HPDE6-E6E7 (cell line): ENCODE results near the gene COX7C.
"Not testable (repeated sequence)": the region's sequence is repeated elsewhere in the genome, so short reads cannot be mapped to it uniquely, and the experiment has no call there.

Source experiments
- DNase-seq: peaks from one replicate; pipeline ENCODE4 v3.0.0; 2011; ENCODE audit warnings: missing footprints; ENCODE audit errors: extremely low spot score

The COX7C gene

GRCh38 chr5:86617756-86618576, at the start of gene COX7C:
COX7C (plus strand) TSS chr5:86617941; CDS start chr5:86618056, 115 bp downstream.
- peak; percentile 90 for DNase-seq

- not testable (repeated sequence) for DNase-seq
These were observed 48.0 kb upstream of the COX7C start for GRCh38 chr5:86569522-86570426.

DNA sequence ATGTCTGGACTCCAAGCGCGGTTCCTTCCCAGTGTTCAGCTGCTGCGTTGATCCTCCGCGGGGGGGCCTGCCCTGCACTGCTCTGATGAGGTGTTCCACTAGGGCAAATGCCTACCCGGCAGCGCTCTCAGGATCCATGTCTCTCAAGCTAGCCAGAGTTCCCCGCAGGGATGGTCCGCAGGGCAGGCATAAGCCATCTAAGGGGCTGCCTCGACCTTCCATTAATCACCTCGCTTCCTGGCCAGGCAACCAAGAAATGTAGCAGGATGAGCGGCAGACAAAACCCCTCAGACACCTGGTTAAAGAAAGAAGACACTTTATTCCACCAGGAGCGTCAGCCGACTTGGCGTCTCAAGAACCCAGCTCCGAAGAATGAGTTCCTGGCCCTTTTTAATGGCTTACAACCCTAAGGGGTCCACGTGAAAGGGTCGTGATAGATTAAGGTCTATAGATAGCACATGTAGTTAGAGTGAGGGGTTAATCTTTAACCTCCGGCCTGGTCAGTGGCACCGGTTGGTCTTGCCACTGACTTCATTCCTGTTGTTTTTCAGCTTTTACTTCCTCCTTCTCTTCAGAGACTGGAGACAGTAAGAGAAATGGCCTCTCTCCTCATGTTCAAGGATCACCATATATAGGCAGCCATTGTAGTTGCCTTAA, 47.2 kb upstream of the COX7C start:
- DNase-seq = no peak

- not testable (repeated sequence) for DNase-seq
These were observed 46.6 kb upstream of the COX7C start for GRCh38 chr5:86571109-86571508.

DNA sequence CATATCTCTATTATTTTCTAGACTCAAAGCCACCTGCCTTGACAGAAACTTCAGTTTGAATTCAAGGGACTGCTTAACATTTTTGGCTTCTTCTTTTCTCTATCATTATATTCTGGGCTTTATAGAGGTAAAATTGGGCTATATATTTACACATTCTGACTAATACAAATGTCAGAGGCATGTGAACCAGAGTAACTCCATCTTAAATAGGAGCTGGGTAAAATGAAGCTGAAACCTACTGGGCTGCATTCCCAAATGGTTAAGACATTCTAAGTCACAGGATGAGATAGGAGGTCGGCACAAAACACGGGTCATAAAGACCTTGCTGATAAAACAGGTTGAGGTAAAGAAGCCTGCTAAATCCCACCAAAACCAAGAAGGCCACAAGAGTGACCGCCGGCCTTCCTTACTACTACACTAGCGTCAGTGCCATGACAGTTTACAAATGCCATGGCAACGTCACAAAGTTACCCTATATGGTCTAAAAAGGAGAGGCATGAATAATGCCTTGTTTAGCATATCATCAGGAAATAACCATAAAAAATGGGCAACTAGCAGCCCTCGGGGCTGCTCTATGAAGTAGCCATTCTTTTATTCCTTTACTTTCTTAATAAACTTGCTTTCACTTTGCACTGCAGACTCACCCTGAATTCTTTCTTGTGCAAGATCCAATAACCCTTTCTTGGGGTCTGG, 44.8 kb upstream of the COX7C start:
- no peak for DNase-seq

- no peak for DNase-seq
These were observed 38.2 kb upstream of the COX7C start for GRCh38 chr5:86579502-86579901.

DNA sequence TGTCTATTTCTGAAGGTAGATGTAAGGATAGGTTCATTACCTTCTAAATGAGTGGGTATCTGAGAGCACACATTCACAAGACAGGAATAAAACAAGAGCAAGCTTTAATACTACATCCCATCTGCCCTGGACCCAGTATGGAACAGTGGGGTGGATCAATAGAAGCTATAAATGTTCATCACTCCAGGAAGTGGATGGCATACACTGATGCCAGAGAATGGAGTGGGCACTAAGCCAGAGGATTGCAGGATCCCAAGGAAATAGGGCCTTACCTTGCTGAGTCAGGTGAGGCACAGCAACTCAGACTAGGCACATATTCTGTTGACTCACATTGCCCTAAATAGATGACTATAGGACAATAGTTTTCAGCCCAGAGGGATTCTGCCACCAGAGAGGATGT, 21.3 kb upstream of the COX7C start:
- DNase-seq = no peak

DNA sequence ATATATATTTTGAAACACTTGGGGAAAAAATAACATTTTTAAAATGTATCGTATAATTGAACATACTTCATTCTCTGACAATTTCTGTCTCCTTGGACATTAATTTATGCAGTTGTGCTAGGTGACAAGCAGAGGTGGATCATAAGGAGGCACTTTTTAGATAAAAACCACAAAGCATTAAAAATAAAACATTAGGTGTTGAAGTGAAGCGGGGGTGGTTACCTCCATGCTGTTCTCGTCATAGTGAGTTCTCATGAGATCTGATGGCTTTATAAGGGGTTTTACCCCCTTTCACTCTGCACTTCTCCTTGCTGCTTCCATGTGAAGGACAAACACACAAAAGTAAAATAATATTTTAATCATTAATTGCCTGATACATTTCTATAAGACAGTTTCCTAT, 11.9 kb upstream of the COX7C start:
- no peak for DNase-seq

DNA sequence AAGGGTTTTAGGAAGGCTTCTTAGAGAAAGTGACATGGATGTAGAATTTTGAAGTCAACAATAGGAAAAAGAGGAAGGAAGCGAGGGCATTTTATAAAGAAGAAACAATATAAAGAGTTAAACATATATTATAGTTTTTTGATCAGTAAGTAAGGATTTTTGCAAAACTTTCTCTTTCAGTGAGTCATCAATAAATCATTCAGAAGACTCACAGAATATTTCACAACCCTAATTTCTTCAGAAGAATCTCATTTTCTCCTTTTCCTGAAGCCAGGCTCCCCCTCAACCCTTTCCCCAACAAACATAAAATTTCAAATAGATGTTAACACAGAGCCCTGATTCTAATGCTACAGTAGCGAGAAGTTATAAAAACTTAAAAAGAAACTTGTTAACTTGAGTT, 4.3 kb upstream of the COX7C start:
- DNase-seq = no peak

GRCh38 chr5:86617309-86617755, 409 bp upstream of the COX7C start:
- DNase-seq = no peak

DNA sequence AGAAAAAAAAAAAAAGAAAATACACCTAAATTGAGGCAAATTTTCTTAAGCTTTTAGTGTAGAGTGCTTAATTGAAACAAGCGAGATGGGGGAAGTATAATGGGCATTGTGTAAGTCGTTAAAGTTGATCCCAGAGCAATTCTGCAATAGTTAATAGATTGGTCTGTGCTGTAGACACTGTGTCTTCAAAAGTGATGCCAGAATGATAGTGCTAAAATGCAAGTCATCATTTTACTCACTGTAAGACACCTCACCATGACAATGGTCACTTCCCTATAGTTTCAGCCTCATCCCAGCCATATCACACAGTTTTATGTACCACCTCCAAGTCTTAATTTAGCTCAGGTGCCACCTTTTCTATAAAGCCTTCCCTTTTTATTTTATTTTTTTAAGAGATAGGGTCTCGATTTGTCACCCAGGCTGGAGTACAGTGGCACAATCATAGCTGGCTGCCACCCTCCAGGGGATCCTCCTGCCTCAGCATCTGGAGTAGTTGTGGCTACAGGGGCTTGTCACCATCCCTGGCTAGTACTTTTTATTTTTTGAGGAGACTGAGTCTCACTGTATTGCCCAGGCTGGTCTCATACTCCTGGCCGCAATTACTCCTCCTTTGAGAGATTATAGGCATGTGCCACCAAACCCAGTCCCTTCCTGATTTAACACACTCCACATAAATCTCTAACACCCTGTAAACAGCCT, 6.2 kb downstream of the COX7C start:
- DNase-seq = no peak

GRCh38 chr5:86625148-86625547, 7.4 kb downstream of the COX7C start:
- no peak for DNase-seq

DNA sequence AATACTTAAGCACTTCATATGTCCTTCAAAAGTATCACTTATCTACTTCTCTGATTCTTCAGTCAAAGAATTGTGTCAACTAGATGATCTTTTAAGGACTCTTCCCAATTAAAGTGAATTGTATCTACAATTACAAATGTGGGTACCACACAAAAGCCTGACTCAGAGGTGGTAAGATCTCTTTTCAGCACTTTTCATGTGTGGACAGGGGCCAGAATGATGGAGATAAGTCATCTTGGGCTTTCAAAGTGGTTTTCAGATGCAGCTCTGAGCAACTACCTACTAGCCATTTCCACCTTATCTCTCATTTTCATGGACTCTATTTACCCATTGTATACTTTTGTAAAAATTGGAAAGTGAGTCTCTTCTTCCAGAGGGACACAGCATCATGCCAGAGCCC, 8.4 kb downstream of the COX7C start:
- DNase-seq = no peak

DNA sequence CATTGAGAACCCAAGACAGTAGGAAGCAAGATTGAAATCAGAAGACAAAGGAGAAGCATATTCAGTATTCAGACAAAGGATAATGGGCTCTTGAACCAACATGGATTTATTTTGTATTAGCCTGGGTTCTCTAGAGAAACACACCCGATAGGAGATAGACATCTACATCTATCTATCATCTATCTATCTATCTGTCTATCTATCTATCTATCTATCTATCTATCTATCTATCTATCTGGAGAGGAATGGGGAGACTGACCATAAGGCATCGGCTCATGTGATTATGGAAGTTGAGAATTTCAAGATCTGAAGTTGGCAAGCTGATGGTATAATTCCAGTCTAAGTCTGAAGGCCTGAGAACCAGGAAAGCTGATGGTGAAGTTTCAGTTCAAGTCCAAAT, 13.4 kb downstream of the COX7C start:
- DNase-seq = no peak

DNA sequence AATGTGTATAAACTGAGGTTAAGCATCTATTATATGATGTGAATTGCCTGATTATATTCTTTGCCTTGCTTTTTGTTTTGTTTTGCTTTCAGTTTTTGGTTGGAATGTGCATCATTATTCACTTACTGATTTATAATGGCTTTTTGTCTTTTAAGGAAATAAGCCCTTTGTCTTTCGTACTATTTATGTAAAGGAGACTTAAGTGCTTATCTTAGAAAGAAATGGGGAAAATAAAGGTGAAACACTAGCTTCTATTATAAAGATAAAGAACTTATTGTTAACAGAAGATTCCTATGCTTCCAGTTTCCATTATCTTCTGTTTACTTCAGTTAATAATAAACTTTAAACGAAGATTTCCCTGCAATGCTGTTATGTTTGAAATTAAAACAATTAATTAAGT, 23.3 kb downstream of the COX7C start:
- DNase-seq = no peak

GRCh38 chr5:86644843-86645242, 27.1 kb downstream of the COX7C start:
- no peak for DNase-seq

DNA sequence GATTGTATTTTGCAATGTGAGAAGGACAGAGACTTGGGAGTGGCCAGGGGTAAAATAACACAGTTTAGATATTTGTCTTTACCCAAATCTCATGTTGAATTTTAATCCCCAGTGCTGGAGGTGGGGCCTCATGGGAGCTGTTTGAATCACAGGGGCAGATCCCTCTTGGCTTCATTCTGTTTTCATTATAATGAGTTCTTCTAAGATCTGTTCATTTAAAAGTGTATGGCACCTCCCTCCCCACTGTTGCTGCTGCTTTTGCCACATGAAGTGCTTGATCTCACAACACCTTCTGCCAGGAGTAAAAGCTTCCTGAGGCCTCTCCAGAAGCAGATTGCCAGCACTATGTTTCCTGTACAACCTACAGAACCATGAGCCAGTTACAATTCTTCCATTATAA, 28.1 kb downstream of the COX7C start:
- no peak for DNase-seq

DNA sequence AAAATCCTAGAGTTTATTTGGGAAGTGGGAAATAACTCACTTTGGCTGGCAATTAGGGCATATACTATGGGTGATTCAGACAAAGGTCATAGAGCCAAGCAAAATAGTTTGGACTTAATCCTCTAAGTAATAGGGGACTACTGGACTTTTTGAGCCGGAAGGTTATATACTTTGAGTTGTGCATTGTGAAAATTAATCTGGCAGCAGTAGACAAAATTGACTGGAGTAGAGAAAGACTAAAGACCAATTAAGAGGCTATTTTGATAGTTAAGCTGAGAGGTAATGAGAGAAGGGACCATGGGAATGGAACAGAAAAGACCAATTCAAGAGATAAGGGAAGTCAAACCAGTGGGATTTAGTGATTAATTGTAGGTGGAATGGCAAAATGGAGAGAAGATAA, 28.9 kb downstream of the COX7C start:
- no peak for DNase-seq

DNA sequence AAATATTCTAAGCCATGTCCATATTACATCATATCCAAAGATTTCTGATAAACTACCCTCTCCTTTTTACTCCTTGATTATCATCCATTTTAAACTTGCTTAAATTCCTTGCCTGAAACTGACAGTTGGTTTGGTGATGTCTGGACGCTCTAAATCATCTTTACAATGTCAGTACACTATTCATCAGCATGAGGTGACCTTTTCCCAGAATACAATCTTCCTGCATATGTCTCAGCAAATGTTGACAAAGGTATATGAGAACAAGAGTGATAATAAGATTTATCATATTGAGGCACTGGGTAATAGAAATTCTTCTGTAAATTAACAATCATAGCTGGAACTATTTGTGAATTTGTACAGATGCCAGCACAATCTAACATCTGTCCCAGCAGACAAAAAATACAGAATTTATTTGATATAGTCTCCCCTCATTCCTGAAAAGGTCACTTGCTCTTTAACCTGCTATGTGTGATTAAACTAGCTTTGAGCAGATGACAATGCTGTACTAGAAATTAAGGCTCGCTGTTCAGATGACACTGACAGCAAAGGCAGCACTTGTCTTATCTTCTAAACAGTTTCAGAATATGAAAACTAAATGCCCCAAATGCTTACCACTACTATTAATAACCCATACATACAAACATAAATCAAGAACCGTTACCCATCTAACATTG, 32.2 kb downstream of the COX7C start:
- DNase-seq = no peak

DNA sequence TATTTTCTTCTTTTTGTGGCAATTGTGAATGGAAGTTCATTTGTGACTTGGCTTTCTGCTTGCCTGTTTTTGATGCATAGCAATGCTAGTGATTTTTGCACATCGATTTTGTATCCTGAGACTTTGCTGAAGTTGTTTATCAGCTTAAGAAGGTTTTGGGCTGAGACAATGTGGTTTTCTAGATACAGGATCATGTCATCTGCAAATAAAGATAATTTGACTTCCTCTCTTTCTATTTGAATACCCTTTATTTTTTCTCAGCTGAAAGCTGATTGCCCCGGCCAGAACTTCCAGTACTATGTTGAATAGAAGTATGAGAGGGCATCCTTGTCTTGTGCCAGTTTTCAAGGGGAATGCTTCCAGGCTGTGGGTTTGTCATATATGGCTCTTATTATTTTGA, 43.0 kb downstream of the COX7C start:
- not testable (repeated sequence) for DNase-seq
